GM18873 (cell line): ENCODE measurements around the gene SF3A1.

Source experiments
- ATAC-seq: cut with Tn5 transposase; IDR thresholded peaks from one replicate; pipeline ENCODE4 v1.9.1; 2021; ENCODE audit warnings: mild to moderate bottlenecking, moderate library complexity, moderate number of reproducible peaks; ENCODE audit not compliant: unreplicated experiment, low FRiP score

Gene SF3A1

DNA sequence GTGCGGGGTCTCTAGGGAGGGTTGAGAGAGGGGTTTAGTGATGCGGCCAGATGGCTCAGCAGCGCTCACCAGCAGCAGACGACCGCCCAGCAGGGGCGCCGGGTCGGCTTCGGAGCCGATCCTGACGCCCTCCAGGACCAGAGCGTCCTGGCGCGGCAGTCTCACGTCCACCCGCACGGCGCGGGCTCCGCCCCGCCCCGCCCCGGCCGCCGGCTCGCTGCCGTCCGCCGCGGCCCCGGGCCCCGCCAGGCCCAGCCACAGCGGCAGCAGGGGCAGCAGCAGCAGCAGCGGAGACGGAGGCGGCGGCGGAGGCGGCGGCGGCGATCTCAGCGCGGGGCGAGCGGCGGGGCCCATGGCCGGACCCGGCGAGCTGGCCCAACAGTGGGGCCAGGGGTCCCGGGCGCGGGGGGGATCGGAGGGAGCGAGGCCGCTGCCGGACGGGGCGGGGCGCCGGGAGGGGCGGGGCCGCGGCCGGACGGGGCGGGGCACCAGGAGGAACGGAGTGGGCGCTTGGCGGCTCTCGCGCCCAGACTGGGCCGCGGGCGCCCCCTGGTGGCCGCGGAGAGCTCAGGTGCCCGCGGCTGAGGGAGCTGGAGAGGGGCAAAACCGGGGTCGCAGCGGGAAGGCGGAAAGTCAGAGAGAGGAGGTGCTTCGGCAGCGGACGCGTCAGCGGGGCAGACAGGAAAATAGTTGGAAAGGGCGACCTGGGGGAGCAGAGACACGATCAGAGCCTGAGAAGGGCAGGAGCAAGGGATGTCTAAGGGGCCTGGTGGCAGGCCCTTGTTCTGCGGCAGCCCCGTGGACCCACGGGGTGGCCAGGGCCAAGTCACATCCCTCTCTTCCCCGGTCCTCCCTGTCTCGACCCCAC, 30.5 kb upstream of the SF3A1 start, which contains the start of gene RNF215:
TSS of gene RNF215 (minus strand) at position 452 of the 868 bp plus-strand sequence. CDS start at position 354, 98 bp downstream.
- no peak for ATAC-seq

DNA sequence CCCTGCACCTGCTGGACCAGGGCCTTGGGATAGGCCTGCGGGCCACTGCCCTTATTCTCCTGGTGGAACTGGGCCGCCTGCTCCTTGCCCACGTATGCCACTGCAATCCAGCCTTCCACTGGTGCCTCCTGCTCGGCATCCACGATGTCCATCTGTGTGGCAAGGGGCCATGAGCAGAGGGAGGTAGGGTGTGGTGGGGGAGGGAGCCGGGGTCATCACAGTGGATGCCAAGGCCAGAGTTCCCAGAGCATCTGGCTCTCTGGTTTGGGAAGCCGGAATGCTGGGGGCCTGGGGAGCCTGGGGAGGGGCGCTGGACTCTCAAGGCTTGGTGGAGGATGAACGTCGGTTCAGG, 29.9 kb upstream of the SF3A1 start:
- ATAC-seq = no peak

DNA sequence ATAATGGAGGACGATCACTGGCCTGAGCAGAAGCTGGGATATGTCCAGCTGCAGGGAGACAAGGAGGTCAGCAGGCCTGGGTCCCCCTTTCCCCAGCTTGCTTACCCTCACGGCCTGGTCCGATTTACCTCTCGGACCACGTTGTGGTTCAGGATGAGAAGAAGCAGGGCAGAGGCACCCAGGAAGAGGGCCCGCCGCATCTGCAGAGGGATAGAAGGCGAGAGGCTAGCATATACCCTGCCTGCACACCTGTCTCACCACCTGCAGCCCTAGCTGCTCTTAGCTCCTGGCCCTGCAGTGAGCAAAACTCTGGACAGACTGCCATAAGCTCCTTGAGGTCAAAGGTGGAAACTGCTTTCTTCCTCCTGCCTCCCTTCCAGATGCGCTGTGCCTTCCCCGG, 29.2 kb upstream of the SF3A1 start:
- ATAC-seq = no peak

DNA sequence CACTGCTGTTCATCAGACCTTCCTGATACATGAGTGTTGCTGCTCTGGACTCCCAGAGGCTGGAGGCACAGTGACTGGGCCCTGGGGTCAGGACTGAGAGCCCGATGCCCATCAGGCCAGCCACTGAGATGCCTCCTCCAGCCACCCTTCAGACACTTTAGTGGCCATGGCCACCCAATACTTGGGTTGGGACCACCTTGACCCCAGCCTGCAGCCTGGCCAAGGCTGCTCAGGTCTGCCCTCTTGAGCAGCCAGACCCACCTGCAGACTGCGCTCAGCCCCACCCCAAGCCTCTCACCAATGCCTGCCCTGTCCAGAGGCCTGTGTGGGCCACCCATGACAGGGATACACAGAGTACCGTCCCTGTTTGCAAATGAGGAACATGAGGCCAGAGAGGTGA, 26.4 kb upstream of the SF3A1 start:
- no peak for ATAC-seq

DNA sequence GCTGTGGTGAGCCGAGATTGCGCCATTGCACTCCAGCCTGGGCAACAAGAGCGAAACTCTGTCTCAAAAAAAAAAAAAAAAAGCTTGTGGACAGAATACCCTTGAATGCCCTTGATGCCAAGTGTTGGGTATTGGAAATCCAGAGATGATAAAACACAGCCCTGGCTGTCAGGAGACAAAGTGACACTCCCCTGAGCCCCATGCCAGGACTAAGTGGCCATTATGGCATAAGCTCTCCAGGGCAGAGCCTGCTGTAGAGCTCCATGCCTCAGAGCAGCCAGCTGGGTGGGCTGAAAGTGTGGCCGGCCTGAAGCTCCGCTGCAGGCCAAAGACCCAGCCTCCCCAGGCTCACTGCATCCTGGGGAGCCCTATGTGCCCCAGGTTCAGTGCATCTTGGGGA, 25.6 kb upstream of the SF3A1 start:
- no peak for ATAC-seq

DNA sequence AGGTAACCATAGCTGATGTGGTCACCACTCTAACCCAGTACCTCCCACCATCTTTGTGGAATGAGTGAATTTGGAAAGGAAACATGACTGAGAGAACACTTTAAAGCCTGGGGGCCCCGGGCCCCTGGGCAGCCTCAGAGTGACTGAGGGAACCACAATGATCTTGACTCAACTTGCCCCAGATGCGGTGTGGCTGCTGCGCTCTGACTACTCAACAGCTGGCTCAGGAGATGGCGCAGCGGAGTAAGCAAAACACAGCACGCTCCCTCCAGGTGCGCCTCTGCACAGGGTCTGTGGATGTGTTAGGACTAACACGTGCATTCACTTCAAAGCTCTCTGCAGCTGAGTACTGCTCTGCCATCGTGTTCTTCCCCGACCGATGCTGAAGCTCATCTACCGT, 24.6 kb upstream of the SF3A1 start:
- no peak for ATAC-seq

DNA sequence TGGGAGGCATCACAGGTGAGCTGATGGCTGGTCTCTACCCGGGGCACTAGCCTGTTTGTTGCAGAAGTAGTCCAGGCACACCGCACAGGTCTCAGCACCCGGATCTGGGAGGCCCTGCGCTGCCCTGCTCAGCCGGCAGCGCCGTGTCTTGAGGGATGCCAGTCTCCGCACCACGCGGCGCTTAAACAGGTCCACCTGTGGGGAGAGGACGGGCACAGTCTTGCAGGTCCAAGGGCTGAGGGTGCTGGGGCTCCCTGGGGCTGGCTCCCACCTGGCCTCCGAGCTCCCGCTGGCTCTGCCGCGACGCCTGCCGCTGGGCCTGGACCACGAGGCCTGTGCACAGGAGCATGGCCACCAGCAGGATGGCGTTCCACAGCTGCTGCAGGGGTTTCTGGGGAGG, 23.3 kb upstream of the SF3A1 start:
- ATAC-seq = no peak

DNA sequence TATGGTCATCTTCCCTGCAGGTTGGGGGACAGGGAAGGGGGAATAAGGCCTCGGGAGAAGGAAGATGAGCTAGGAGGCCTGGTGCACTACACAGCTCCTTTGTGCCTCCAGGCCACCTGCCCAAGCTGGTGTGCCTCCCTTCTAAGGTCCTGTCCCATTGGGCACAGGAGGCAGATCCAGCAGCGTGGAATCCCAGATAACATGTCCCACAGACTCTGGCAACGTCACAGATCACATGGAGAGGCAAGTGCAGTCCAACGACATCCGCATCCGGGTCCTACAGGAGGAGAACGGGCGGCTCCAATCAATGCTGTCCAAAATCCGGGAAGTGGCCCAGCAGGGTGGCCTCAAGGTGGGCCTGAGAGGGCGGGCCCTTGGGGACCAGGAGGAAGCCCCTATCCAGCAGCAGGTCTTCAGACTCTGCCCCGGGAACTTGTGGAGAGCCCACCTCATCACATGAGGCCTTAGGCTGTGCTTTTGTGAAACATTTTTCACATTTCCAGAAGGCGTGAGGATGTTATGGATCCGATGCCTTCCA, 18.7 kb upstream of the SF3A1 start:
- ATAC-seq = no peak

DNA sequence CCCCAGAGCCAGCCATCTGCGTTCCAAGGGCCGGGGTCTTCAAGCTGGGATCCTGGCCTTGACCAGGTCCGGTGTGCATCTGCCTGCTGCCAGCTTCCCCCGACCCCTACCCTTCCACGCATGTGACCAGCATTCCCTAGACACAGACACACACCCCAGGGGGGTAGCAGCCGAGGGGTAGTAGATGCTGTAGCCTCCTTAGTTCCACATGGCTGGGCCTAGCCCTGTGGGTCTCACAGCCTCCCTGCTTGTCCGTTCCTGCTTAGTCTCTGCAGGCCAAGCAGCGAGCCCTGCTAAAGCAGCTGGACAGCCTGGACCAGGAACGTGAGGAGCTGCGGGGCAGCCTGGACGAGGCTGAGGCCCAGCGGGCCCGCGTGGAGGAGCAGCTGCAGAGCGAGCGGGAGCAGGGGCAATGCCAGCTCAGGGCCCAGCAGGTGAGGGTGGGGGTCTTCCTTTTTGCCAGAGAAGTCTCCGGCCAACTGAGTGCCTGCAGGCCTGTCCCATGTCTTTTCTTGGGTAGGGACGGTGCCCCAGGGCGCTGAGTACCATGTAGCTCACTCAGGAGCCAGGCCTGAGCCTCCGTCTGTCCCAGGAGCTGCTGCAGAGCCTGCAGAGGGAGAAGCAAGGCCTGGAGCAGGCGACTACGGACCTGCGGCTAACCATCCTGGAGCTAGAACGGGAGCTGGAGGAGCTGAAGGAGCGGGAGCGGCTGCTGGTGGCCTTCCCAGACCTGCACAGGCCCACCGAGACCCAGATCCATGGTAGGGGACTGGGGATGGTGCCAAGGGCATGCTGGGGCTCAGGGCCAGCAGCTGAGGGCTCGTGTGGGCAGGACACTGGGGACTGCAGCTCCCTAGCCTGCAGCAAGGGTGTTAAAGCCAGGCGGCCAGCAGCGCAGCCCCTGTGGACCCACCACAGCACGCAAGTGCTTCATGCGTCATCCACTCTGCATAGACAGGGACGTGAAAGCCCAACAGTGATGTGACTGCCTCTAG, 16.9 kb upstream of the SF3A1 start:
- no peak for ATAC-seq

DNA sequence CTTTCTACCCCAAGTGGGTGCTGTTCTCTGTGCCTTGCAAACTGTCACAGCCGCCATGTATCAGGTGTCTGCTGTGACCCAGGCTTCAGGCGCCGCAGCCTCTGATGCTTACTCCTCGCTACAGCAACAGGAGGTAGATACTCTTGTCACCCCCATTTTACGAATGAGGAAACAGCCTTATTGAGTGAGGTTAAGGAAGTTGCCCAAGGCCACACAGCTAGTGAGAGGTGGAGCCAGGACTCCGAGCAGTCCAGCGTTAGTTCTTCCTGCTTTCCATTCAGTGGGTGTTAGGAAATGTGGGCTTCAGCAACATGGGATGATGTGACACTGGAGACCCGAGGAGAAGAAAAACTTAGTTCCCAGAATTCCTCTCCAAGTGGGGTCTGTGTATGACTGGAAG, 16.2 kb upstream of the SF3A1 start:
- no peak for ATAC-seq

DNA sequence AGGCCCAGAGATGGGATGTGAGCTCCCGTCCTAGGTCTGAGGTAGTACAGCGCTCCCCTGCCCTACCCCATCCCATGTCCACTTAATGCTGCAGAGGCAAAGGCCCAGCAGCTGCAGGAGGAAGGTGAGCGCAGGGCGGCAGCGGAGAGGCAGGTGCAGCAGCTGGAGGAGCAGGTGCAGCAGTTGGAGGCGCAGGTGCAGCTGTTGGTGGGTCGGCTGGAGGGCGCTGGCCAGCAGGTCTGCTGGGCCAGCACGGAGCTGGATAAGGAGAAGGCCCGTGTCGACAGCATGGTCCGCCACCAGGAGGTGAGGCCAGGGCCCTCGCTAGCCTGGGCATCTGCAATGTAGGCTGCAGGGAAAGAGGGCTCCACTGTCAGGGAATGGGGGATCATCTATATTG, 15.3 kb upstream of the SF3A1 start:
- ATAC-seq = no peak

DNA sequence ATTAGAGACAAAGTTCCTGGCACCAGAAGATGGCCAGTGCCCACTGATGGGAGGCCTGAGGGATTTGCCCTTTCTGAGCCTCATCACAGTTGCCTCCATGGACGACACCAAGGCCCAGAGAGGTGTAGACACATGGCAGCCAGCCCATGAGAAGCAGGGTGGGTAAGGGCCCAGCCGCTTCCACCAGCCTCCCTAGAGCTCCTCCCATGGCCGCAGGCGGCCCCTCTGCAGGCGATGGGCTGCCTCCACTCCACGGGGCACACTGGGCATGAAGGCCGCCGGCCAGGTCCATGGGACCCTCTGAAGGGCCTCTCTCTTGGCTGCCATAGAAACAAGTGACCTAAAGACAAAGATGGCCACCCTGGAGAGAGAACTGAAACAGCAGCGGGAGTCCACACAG, 14.6 kb upstream of the SF3A1 start:
- ATAC-seq = no peak

DNA sequence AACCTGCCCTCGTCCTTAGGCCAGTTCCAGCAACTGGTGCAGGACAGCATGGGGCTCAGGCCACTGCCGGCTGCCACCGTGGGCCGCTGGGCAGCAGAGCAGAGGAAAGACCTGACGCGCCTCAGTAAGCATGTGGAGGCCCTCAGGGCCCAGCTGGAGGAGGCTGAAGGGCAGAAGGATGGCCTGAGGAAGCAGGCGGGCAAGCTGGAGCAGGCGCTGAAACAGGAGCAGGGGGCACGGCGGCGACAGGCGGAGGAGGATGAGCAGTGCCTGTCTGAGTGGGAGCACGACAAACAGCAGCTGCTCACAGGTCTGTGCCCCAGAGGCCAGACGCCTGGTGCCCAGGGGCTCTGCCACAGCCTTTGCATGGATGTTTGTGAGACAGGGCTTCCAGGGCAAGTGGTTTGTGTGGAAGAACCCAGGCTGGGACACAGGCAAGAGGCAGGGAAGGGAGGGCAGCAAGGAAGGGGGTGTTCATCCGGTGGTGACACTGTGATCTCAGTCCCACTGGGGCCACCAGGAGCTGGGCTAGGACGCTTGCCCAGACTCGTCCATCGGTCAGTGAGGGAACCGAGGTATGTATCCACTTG, 14.0 kb upstream of the SF3A1 start:
- ATAC-seq = no peak

DNA sequence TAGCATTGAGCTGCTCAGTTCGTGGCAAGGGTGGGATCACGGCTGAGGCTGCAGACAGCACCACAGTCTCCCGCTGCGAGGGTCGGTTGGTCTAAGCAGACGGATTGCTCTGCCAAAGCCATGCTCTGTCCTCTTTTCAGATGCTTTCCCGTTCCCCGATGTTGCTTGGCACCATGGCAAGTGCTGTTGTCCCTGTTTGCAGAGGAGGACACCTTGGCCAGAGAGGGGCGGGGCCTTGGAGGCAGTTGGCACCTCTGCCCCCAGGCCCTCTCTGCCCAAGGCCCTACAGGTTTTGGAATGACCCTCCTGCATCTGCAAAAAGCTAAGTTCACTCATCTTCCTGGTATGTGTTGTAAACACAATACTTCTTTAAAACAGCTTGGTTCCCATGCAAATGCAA, 11.7 kb upstream of the SF3A1 start:
- no peak for ATAC-seq

DNA sequence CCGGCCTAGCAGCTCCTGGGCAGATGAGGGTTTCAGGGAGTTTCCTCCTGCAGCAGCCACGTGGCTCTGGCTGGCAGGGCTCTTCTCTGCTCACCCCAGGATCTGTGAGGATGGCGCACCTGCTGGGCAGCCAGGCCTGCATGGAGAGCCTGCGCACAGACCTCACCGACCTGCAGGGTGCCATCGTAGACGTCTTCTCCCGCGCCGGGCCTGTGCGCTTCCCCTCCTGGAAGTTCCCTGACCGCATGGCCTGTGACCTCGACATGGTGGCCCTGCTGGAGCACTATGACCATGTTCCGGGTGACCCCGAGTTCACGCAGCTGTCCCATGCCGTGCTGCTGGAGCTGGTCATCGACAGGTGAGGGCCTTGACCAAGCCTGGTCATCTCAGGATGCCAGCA, 9.2 kb upstream of the SF3A1 start:
- no peak for ATAC-seq

DNA sequence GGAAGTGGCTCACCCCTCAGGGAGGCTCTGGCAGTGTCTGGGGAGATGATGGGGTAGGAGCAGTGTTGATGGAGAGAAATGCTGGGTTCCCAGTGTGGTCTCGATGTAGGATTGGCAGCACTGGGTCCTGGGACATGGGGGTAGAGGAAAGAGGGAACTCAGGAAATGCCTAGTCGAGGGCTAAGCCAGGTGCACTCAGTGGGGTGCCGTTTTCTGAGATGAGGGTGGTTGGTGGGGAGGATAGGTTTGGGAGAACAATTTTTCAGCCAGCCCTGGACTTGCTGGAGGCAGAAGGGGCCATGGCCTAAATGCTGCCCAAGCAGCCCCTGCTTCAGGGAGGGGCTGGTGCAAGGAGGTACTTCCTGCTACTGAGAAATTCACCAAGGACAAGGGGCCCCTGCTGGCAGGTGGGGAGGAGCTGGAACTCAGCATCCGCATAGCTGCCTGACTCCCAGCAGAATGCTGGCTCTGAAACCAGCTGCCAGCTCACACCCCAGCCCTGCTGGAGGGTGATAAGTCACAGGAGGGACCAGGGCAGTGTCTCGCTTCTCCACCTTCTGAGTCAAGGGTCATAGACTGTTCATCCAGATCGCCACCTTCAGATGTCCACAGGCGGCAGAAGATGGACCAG, 6.1 kb upstream of the SF3A1 start:
- ATAC-seq = no peak

DNA sequence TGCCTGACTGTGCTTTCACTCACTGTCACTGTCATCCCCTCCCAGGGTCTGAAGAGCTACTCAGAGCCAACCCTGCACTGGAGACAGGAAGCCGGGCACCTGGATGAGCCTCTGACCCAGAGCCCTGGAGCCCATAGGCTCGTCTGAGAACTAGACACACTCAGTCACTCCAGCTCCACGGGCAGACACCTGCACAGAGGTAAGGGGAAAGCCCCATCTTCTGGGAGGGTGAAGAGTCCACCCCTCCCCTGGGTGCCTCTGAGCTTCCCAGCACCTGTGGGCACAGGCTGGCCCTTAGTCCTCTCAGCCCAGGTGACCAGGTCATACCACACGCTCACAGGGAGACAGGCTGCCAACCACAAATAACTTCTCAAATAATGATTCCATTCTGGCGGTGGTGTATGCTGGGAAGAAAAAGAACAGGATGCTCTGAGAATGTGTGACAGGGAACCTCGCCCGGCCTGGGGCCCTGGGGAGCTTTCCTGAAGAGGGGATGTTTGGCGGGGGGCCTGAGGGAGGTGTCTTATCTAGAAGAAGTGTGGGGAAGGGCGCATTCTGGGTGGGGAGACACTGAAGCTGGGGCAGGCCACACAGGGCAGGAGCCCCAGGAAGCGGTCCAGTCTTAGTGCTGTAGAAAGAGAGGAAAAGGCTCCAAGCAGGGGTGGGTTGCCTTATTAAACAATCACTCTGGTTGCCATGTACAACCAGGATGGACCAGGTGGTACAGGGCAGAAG, 5.4 kb upstream of the SF3A1 start:
- no peak for ATAC-seq

DNA sequence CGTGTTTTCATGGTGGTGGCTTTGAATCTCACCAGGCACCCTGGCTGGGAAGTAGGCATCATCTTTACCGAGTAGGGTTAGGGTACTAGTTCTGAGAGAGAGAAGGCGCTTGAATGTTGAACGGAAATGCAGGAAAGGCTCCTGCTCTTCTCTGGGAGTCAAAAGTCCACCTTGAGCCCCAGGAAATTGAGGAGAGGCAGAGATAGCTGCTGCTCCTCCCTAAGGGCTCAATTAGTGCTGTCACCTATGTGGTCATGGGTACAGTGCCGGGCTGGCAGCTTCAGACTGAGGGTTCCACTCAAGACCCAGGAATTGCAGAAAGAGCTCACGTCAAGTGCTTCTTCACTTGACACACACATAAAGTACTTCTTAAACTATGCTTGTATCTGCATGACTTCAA, 1.8 kb upstream of the SF3A1 start:
- ATAC-seq = no peak

DNA sequence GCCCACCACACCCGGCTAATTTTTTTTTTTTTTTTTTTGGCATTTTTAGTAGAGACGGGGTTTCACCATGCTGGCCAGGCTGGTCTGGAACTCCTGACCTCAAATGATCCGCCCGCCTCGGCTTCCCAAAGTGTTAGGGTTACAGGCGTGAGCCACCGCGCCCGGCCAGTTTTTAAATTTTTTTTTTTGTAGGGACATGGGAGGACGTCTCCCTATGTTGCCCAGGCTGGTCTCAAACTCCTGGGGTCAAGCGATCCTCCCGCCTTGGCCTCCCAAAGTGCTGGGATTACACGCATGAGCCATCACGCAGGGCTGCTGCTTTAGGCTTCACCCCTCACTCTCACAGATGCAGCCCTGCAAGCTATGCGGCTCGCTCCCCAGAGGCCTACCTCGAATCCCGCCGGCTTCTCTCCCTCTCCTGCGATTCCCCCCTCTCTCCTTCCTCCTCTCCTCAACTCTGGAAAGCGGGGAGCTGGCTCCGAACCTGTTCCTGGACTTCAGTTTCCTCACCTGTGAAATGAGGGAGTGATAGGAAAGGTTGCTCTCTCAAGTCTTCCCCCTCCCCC, 1.0 kb upstream of the SF3A1 start:
- no peak for ATAC-seq

DNA sequence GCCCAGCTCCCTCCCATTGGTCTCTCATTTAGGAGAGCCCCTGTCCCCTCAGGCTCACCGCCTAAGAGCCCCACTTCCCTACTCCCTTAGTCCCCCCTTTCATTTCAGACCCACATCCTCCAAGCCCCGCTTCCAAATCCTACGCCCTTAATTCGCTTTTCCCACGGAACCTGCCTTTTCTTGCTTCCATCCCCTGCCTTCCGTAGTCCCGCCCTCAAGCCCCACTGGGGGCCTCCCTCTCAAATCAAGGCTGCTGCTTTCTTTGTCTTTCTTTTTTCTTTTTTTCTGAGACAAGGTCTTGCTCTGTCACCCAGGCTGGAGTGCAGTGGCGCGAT, 509 bp upstream of the SF3A1 start:
- no peak for ATAC-seq
